Dermis microvascular lymphatic vessel endothelial cell (primary cell): ENCODE data around the gene APC2. TPM values are rescaled to one million over a fixed set of nuclear protein-coding genes. Genes with fewer than 3 reads are reported as not detected.

Experiments used
- DNase-seq, 2 donors: peaks; one replicate each; pipeline versions ENCODE4 v3.0.0 to v3.0.0-alpha.2; 2010; ENCODE audit warnings: low read depth in 2 of 2
- total RNA-seq: library from RNA; depleted of rRNA; stranded (reverse); fragments of >200 nt; gene quantifications from 2 replicates; pipeline ENCODE4 v1.2.1, GENCODE V29; 2014

Gene APC2
- under 0.01 TPM in 2 replicates for total RNA-seq

- peak in 1 of 2 donors; percentile 35 for DNase-seq
Measured at GRCh38 chr19:1449467-1450442, at the start of gene APC2. TSS of gene APC2 (plus strand) at chr19:1450121. CDS start at chr19:1453002, 2,881 bp downstream.

GRCh38 chr19:1400281-1401137, 49.4 kb upstream of the APC2 start:
- no peak for DNase-seq

- DNase-seq: peak in 1 of 2 donors; percentile 50
Measured at GRCh38 chr19:1401138-1401888, 48.6 kb upstream of the APC2 start, which contains the start of gene GAMT. TSS of gene GAMT (minus strand) at chr19:1401542. CDS start at chr19:1401476, 66 bp downstream.

DNA sequence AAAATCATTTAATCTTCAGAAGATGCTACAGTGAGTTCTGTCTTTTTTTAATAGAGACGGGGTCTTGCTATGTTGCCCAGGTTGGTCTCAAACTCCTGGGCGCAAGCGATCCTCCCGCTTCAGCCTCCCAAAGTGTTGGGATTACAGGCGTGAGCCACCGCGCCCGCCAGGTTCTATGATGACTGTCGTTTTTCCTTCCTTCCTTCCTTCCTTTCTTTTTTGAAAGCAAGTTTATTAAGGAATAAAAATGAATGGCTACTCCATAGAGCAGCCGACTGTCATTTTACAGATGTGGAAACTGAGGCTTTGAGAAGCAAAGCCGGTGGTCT, 48.1 kb upstream of the APC2 start:
- no peak for DNase-seq

DNA sequence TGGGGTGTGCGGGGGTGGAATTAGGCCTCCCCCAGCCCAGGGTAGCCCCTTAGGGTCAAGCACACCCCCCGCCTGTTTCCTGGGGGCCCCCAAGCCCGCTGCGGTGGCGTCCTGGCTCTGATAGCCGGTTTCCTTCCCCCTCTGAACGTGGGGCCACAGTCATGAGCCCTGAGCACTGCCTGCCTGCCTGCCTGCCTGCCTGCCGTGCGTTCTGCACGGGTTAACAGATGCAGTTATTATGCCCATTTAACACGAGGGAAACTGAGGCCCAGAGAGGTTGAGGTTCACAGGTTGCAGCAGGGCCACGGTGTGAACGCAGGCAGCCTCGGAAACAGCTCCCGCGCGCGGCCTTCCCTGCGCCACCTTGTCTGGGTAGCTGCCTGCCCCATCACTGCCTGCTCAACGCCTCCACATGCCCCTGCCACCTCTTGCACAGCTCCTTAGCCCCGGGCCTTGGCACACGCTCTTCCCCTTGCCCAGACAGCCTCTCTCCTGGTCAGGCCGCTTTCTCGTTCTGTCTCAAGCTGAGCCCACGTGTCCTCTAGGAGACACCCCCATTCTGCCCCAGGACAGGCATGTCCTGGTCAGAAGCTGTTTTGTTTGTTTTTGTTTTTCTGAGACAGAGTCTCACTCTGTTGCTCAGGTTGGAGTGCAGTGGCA, 47.4 kb upstream of the APC2 start:
- no peak for DNase-seq

DNA sequence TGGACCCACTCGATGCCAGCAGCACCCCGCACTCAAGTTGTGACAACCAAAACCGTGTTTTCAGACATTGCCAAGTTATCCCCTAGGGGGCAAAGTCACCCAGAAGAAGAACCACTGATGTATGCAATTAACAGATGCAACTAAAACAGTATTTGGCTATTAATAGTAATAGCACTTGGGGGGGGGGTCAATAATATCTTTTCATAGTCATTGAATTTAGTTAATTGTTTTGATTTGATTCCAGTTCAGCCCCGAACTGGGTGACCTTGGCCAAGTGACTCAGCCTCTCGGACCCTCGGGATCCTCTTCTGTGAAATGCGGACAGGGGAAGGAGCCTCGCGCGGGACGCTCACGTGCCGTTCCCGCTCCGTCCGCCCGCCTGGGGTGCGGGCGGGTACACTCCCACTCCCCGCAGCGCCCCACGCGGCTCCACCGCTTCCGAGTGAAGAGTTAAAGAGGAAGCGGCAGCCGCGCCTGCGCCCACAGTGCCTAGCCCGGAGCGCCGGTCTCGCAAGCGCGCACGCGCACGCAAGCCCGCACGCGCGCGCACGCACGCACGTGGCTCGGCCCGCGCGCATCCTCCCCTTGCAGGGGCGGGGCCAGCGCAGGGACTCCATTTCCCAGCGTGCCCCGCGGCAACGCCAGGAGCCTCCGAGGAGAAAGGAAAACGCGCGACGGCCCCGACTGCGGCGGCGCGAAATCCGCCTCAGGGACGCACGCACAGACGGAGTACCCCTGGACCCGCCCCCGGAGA, 43.0 kb upstream of the APC2 start:
- DNase-seq: peak; percentile 93 to 98

DNA sequence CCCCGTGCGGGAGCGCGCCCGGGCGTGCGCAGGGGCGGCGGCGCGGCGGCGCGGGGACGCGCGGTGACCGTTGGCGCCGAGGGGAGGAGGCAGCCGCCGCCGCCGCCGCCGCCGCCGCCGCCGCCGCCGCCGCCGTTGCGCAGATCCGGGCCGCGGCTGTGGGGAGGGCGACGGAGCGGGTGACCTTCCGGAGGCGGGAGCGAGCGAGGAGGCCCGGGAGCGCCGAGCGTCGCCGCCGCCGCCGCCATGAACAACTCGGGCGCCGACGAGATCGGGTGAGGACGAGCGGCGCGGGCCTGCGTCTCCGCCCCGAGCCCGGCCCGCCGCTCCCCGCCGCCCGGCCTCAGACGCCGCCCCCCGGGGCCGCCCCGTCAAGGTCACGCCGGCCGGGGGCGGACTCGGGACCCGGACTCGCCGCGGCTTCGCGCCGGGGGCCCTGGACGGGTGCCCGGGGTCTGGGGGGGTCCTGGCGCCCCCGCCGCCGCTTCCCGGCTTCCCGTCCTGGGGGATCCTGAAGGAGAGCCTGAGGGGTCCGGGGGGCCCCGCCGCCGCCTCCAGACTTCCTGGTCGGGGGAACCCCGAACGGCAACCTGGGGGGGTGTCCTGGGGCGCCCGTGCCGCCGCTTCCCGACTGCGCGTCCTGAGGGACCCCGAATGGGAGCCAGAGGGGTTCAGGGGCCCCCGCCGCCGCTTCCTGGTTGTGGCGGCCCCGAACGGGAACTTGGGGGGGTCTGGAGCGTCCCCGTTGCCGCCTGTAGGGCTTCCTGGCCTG, 42.2 kb upstream of the APC2 start, which contains the start of gene DAZAP1:
DAZAP1 (plus strand) TSS at position 59 of the 772 bp plus-strand sequence; CDS start at position 247, 188 bp downstream.
- no peak for DNase-seq

DNA sequence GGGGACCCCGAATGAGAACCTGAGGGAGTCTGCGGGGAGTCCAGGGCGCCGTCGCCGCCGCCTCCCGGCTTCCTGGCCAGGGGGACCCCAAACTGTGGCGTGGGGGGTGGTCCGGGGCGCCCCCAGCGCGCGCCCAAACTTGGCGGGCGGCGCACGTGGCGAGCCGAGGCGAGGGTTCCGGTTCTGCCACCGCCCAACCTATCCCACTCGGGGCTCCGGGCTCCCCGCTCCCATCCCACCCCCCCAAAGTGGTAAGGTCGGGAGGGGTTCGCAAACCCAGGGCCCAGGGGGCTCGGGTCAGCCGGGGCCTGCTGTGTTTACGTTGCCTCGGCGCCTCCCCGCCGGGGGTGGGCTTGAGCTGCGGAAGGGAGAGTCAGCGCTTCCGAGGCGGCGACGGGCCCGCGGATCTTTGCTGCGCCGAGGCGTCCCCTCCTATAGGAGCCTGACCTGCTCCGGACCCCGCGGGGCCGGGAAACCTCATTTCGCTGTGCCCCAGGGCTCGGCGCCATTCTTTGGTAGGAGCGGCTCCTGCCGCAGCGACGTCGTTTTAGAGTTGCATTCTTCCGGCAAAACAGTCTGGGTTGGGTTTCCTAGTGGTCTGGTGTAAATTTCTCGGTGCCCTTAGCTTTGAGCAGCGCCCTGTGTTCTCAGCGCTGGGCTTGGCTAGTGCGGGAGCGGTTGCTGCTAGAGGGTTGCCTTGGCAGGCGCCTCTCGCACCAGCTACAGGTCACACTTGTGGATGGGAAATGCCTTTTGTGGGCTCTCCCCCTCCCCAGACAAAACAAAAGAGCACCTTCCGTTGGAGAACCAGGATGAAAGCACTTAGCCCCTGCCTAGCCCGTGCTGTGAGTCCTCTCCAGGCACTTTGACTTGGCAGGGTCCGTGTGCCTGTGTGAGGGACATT, 41.4 kb upstream of the APC2 start:
- DNase-seq: peak in 1 of 2 donors; percentile 81

- DNase-seq: no peak
Measured at GRCh38 chr19:1409204-1410005, 40.5 kb upstream of the APC2 start.

- DNase-seq: peak in 1 of 2 donors; percentile 43
Measured at GRCh38 chr19:1410136-1410786, 39.7 kb upstream of the APC2 start.

DNA sequence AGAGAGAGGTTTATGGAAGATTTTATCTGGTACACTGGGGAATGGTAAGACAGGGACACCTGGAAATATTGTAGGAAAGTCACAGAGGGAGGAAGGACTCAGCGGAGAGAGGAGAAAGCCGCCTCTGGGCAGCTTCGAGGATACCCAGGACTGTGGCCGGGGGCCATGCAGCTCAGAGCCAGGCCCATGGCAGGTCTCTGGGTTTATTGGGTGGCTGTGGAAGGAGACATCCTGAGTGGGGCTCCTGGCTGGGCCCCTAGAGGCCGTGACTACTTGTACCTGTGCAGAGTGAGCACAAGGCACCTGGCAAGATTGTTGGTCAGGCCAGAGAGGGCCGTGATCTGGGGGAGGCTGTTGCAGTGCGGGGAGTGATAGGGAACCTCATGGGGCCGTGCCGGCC, 39.1 kb upstream of the APC2 start:
- no peak for DNase-seq

DNA sequence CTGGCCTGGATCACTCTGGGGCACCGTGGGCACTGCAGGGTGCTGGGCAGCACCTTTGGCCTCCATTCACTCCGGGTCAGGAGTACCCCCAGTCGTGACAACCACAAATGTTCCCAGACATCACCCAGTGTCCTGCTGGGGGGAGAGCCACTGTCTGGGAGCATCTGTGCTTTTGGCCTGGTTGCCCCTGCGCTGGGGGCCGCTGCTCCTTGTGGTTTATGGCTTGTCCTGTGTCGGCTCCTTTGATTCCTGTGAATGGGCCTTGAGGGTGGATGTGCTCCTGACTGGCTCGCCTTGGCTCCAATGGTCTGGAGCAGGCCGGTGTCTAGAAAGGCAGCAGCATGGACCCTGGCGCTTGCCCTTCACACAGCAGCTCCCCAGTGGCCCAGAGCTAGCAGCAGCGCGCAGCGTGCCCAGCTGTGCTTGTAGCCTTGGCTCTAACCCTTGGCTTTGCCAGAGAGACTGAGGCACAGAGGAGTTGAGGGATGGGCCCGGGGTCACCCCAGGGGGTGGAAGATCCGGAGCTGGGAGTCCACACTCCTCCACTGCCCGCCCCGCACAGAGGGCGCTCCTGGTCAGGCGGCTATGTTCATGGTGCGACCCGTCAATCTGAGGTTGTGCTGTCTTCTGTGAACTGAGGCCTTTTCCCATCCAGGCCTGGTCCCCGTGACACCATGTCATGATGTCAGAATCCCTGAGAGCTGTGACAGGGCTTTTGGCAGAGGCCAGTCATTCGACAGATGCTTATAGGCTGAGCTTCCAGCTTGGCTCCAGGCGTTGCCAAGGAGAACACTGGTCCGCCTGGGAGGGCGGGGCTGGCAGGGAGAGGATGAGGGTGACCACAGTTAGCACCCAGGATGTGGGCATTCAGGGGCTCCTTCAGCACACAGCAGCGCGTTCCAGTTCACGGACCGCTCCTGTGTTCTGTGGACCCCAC, 38.4 kb upstream of the APC2 start:
- no peak for DNase-seq

DNA sequence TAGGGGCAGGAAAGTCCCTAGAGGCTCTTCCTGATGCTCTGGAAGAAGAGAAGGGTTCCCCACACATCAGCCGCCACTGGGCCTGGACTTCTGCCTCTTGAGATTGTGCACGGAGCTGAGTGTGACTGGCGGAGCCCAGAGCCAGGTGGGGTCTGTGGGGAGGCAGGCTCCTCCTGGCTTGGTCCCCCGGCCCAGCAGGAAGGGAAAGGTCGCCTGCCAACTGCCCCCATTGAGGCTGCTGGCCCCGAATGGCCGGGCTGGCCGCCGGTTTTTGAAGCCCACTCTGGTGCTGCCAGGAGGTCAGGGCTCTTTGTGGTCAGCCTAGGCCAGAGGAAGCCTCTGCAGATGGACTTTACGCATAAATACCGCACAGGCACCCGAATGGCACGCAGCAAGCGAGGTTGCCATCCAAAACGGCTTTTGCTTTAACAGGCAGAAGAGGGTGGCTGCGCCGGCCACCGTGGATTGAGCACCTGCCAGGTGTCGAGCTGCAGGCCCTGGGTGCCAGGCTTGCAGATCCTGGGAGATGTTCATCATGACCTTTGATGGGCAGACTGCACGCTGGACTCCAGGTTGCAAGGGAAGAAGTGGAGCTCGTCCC, 37.5 kb upstream of the APC2 start:
- no peak for DNase-seq

DNA sequence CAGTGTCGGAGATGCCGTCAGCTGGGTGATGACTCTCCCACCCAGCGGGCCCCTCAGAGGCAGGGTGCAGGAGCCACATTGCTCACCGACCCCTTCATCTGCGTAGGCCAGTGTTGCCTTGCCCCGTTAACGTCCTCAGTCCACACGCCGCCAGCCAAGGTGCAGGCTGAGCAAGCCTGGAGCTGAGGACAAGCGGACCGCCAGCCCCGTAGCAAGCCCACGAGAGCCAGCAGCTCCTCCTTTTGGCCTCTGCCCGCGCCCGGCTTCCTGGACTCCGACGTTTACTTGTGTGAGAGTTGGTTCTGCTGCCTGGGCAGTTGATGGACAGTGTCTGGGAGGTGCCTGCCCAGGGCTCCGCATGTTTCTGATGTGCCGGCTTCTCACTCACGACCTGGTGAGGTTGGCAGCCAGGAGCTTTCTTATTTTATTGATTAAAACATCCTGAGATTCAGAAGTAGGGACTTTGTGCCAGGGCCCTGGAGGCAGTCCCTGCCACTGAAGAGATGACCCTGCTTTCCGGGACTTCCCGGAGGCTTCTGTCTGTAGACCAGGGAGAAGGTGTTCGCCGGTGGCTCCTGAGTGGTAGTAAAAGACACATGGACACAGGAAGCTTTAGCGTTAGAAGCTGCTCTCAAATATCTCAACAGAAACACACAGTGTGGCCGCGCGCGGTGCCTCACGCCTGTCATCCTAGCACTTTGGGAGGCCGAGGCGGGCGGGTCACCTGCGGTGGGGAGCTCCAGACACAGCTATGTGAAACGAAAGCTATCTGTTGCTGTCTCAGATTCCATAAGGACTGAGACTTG, 36.7 kb upstream of the APC2 start:
- no peak for DNase-seq
